CD4-positive, alpha-beta T cell (primary cell): ENCODE results near the gene FOXP3. TPM values are rescaled to one million over a fixed set of nuclear protein-coding genes. Genes with fewer than 3 reads are reported as not detected.

Experiments used
- ATAC-seq: fragments of 200-7000 bp; cut with Tn5 transposase; one replicate; pipeline ENCODE4 v1.10.0; 2022; ENCODE audit warnings: mild to moderate bottlenecking; ENCODE audit not compliant: poor library complexity
- CTCF ChIA-PET: fragments of 350-600 bp; sonication (Branson Sonifier 250); formaldehyde crosslinking; loops from one replicate; lab custom pipeline; 2021; ENCODE audit warnings: antibody characterized with exemption, inconsistent platforms; lab: Charles Lee
- POLR2A ChIA-PET: fragments of 350-600 bp; sonication (Branson Sonifier 250); formaldehyde crosslinking; loops from one replicate; lab custom pipeline; 2021; ENCODE audit warnings: antibody characterized with exemption, inconsistent platforms; lab: Charles Lee
- DNase-seq, 14 experiments: peaks; one replicate each; pipeline ENCODE4 v3.0.0-alpha.2; 2013 to 2020; ENCODE audit warnings: mixed read lengths in 2 of 14
- H3K27ac ChIP-seq, 2 donors: one replicate each; pipeline versions ENCODE4 v1.5.1 to v1.7.0; 2013; ENCODE audit warnings: low read length in 2 of 2, low read depth in 1 of 2, mild to moderate bottlenecking in 1 of 2
- H3K27me3 ChIP-seq, 2 experiments: 1 replicate in 1 of 2; 2 replicates in 1 of 2; pipeline versions ENCODE4 v1.6.1 to v1.7.0; 2013; ENCODE audit warnings: low read length in 2 of 2, control low read depth in 1 of 2, mild to moderate bottlenecking in 1 of 2, moderate library complexity in 1 of 2; ENCODE audit not compliant: insufficient read depth in 2 of 2, control insufficient read depth in 1 of 2
- H3K36me3 ChIP-seq: one replicate; pipeline ENCODE4 v1.6.1; 2013; ENCODE audit warnings: low read length, control low read depth; ENCODE audit not compliant: insufficient read depth
- H3K4me1 ChIP-seq: one replicate; pipeline ENCODE4 v1.6.1; 2013; ENCODE audit warnings: low read length, control low read depth; ENCODE audit not compliant: insufficient read depth
- H3K4me3 ChIP-seq: one replicate; pipeline ENCODE4 v1.5.1; 2013; ENCODE audit warnings: mild to moderate bottlenecking, low read length, moderate library complexity
- H3K9me3 ChIP-seq, 2 experiments: 1 replicate in 1 of 2; 2 replicates in 1 of 2; pipeline versions ENCODE4 v1.6.1 to v1.7.0; 2013; ENCODE audit warnings: low read length in 2 of 2, mild to moderate bottlenecking in 2 of 2, control low read depth in 1 of 2, moderate library complexity in 1 of 2; ENCODE audit not compliant: control insufficient read depth in 1 of 2, insufficient read depth in 1 of 2
- H3K27ac Mint-ChIP-seq: one replicate; pipeline ENCODE4 v1.8.0; 2020; ENCODE audit warnings: mixed read lengths
- H3K27me3 Mint-ChIP-seq: one replicate; pipeline ENCODE4 v1.8.0; 2021; ENCODE audit warnings: mixed read lengths
- H3K36me3 Mint-ChIP-seq: one replicate; pipeline ENCODE4 v1.8.0; 2021; ENCODE audit warnings: low read depth, mixed read lengths
- H3K4me1 Mint-ChIP-seq: one replicate; pipeline ENCODE4 v1.8.0; 2021; ENCODE audit warnings: low read depth, mixed read lengths
- H3K4me3 Mint-ChIP-seq: one replicate; pipeline ENCODE4 v1.8.0; 2020; ENCODE audit warnings: mild to moderate bottlenecking, mixed read lengths
- H3K9me3 Mint-ChIP-seq: one replicate; pipeline ENCODE4 v1.8.0; 2020; ENCODE audit warnings: mixed read lengths
- CTCF ChIP-seq: fragments of 200-600 bp; IDR thresholded peaks from one replicate; pipeline ENCODE4 v1.8.0; 2022; ENCODE audit warnings: antibody characterized with exemption, mild to moderate bottlenecking
- intact Hi-C, 2 experiments: fragments of 100-400 bp; cut with DNase I in 1 of 2; cut with micrococcal nuclease in 1 of 2; formaldehyde crosslinking; loops; one replicate each; pipeline versions ENCODE4 v1.15.1 to v1.9.0; 2023 to 2025; cut with DNase I, micrococcal nuclease
- total RNA-seq, 174 experiments: library from RNA in 2 of 174; stranded (reverse) in 2 of 174; gene quantifications; one replicate each; pipeline ENCODE4 v1.2.3 and lab custom pipeline; 2021 to 2026

FOXP3 gene
- total RNA-seq, 2 experiments from 2014 or later = 3.7 TPM

DNA sequence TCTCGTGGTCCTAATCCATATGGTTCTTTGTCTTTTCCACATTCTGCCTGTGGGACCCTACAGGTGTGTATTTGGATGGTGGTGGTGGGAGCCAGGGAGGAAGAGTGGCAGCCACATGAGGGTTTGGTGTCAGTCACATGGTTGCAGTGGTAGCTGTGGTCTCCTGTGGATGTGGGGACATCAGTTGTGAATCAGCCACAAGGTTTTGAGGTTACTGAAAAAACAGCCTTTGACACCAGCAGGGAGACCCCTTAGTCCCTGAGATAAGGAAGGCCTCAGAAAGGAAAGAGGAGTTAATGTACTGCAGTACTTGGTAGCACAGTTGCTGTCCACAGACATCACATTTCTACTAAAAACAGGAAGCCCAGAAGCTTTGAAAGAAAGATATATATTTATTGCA is 23.2 kb upstream of the FOXP3 start:
- Histone ChIP-seq H3K9me3 (no peaks in the 10 kb centered on the region), H3K36me3 (peaks cover 3% of the 10 kb centered on the region), H3K4me1 (peaks cover 38% of the 10 kb centered on the region), H3K4me3 (no peak overlapping the region), H3K27me3 (no peaks in the 10 kb centered on the region), H3K27ac (no peak overlapping the region)
- Mint-ChIP-seq H3K27ac (no peak overlapping the region), H3K9me3 (no peaks in the 10 kb centered on the region), H3K27me3 (no peaks in the 10 kb centered on the region), H3K4me1 (peaks cover 31% of the 10 kb centered on the region), H3K36me3 (peaks cover 6% of the 10 kb centered on the region), H3K4me3 (no peak overlapping the region)
- TF ChIP-seq CTCF = no peak
- ChIA-PET CTCF (interaction anchor here (1.0 to 1.3 kb wide), 2 partner anchors 11 to 12 kb away, joined by 3 read pairs; no protein-coding TSS in a partner anchor), POLR2A (interaction anchor here (1.1 to 2.3 kb wide), 3 partner anchors 11 to 18 kb away, joined by 3 to 6 read pairs (median 6); partner anchors contain the start of gene PPP1R3F)
- intact Hi-C loops = no loop called here
- DNase-seq (peak in 1 of 14 experiments; percentile 17), ATAC-seq (no peak)

GRCh38 chrX:49286581-49286980 is 22.1 kb upstream of the FOXP3 start:
- Mint-ChIP-seq H3K27ac (no peak overlapping the region), H3K9me3 (no peaks in the 10 kb centered on the region), H3K4me1 (peaks cover 29% of the 10 kb centered on the region), H3K36me3 (peaks cover 13% of the 10 kb centered on the region), H3K4me3 (no peak overlapping the region), H3K27me3 (no peaks in the 10 kb centered on the region)
- H3K9me3 ChIP-seq = no peaks in the 10 kb centered on the region
- peaks cover 34% of the 10 kb centered on the region for H3K4me1 ChIP-seq
- intact Hi-C loops = no loop called here
- POLR2A ChIA-PET = interaction anchor here (2.3 kb wide), 1 partner anchor 17 kb away, joined by 6 read pairs; the partner anchor contains the start of gene PPP1R3F
- H3K4me3 ChIP-seq = no peak overlapping the region
- no peak for ATAC-seq
- CTCF ChIA-PET = no interaction called here
- no peak for DNase-seq
- no peak overlapping the region for H3K27ac ChIP-seq
- TF ChIP-seq CTCF = no peak
- H3K36me3 ChIP-seq = peaks cover 3% of the 10 kb centered on the region
- no peaks in the 10 kb centered on the region for H3K27me3 ChIP-seq

GRCh38 chrX:49286136-49286535 is 21.6 kb upstream of the FOXP3 start:
- peaks cover 37% of the 10 kb centered on the region for H3K4me1 ChIP-seq
- H3K27ac ChIP-seq = no peak overlapping the region
- ATAC-seq (no peak), DNase-seq (no peak)
- H3K36me3 ChIP-seq = peaks cover 3% of the 10 kb centered on the region
- no peak overlapping the region for H3K27ac Mint-ChIP-seq
- CTCF ChIA-PET = no interaction called here
- H3K36me3 Mint-ChIP-seq = peaks cover 13% of the 10 kb centered on the region
- no peaks in the 10 kb centered on the region for H3K9me3 ChIP-seq
- H3K9me3 Mint-ChIP-seq = no peaks in the 10 kb centered on the region
- H3K4me3 ChIP-seq = no peak overlapping the region
- no peak for TF ChIP-seq CTCF
- peaks cover 30% of the 10 kb centered on the region for H3K4me1 Mint-ChIP-seq
- no peaks in the 10 kb centered on the region for H3K27me3 Mint-ChIP-seq
- intact Hi-C loops = no loop called here
- POLR2A ChIA-PET = interaction anchor here (2.3 kb wide), 1 partner anchor 17 kb away, joined by 6 read pairs; the partner anchor contains the start of gene PPP1R3F
- H3K4me3 Mint-ChIP-seq = no peak overlapping the region
- H3K27me3 ChIP-seq = no peaks in the 10 kb centered on the region
